Pulmonary artery endothelial cell (primary cell): ENCODE results near the gene DHRS4L2. TPM values are rescaled to one million over a fixed set of nuclear protein-coding genes. Genes with fewer than 3 reads are reported as not detected.
"Not testable (repeated sequence)": the region's sequence is repeated elsewhere in the genome, so short reads cannot be mapped to it uniquely, and the experiment has no call there.

Source experiments
- DNase-seq: peaks from one replicate; pipeline ENCODE4 v3.0.0-alpha.2; 2011; ENCODE audit warnings: low read depth, low spot score
- total RNA-seq: library from RNA; depleted of rRNA; stranded (reverse); fragments of >200 nt; gene quantifications from 2 replicates; pipeline ENCODE4 v1.2.3, GENCODE V29; 2014

DHRS4L2 gene
- total RNA-seq, 1 donor from 2014 or later = 18.3 TPM

- not testable (repeated sequence) for DNase-seq
These were observed 15.6 kb upstream of the DHRS4L2 start for GRCh38 chr14:23973178-23973577.

- not testable (repeated sequence) for DNase-seq
These were observed 14.7 kb upstream of the DHRS4L2 start for GRCh38 chr14:23974041-23974440.

GRCh38 chr14:23977208-23977607, 11.5 kb upstream of the DHRS4L2 start:
- DNase-seq = not testable (repeated sequence)

- DNase-seq = not testable (repeated sequence)
These were observed 6.5 kb upstream of the DHRS4L2 start for GRCh38 chr14:23981951-23982813.

GRCh38 chr14:23984891-23985602, 3.7 kb upstream of the DHRS4L2 start:
- no peak for DNase-seq

GRCh38 chr14:23988223-23988606, 514 bp upstream of the DHRS4L2 start:
- DNase-seq = not testable (repeated sequence)

- not testable (repeated sequence) for DNase-seq
These were observed 1.2 kb downstream of the DHRS4L2 start for GRCh38 chr14:23989734-23990445.

GRCh38 chr14:23990961-23991360, 2.2 kb downstream of the DHRS4L2 start:
- DNase-seq = not testable (repeated sequence)

GRCh38 chr14:23993042-23993441, 4.3 kb downstream of the DHRS4L2 start:
- DNase-seq = not testable (repeated sequence)

GRCh38 chr14:23996009-23996408, 7.3 kb downstream of the DHRS4L2 start:
- not testable (repeated sequence) for DNase-seq

- DNase-seq = not testable (repeated sequence)
These were observed 8.1 kb downstream of the DHRS4L2 start for GRCh38 chr14:23996825-23997224.

- not testable (repeated sequence) for DNase-seq
These were observed 10.9 kb downstream of the DHRS4L2 start for GRCh38 chr14:23999640-24000039.

- DNase-seq = not testable (repeated sequence)
These were observed 12.3 kb downstream of the DHRS4L2 start for GRCh38 chr14:24001078-24001477.

- DNase-seq = not testable (repeated sequence)
These were observed 12.9 kb downstream of the DHRS4L2 start for GRCh38 chr14:24001679-24002078.

- DNase-seq = not testable (repeated sequence)
These were observed 17.7 kb downstream of the DHRS4L2 start for GRCh38 chr14:24006471-24006816.

- not testable (repeated sequence) for DNase-seq
These were observed 18.3 kb downstream of the DHRS4L2 start for GRCh38 chr14:24006817-24007652.

GRCh38 chr14:24011051-24011450, 22.3 kb downstream of the DHRS4L2 start:
- DNase-seq = no peak

GRCh38 chr14:24012726-24013273, 24.1 kb downstream of the DHRS4L2 start:
- not testable (repeated sequence) for DNase-seq

- peak; percentile 20 for DNase-seq
These were observed 25.2 kb downstream of the DHRS4L2 start for GRCh38 chr14:24013654-24014514.

GRCh38 chr14:24015745-24016144, 27.0 kb downstream of the DHRS4L2 start:
- DNase-seq = not testable (repeated sequence)
